Measurements from ENCODE around the gene BMAL2.

- TF ChIP-seq EHF (CRISPR knock-in tag; IDR thresholded peaks at IDR 0.05), result no peak
- no peak for TF ChIP-seq CTCF (IDR thresholded peaks at IDR 0.05)
- TF ChIP-seq POLR2A (IDR thresholded peaks at IDR 0.05; ENCODE audit: low read length), result no peak
- TF ChIP-seq MAFK (IDR thresholded peaks at IDR 0.05; ENCODE audit: partially characterized antibody), result no peak
- TF ChIP-seq RNF2 (IDR thresholded peaks at IDR 0.05; ENCODE audit: borderline replicate concordance, low read depth), result no peak
- TF ChIP-seq MAZ (IDR thresholded peaks at IDR 0.05; ENCODE audit: borderline replicate concordance, low read depth, low read length), result no peak
- no peak for TF ChIP-seq ZFP36 (IDR thresholded peaks at IDR 0.05; ENCODE audit: borderline replicate concordance, partially characterized antibody)
- TF ChIP-seq KDM5A (IDR thresholded peaks at IDR 0.05), result no peak
- TF ChIP-seq EP300 (IDR thresholded peaks at IDR 0.05), result no peak
- TF ChIP-seq MAX (IDR thresholded peaks at IDR 0.05), result no peak
These were observed 23.3 kb downstream of the BMAL2 start for GRCh38 chr12:27355979-27356378.
